HCT116 (cell line): ENCODE results near the gene RPL35.
A peak's percentile ranks its signal among the peaks of the same experiment; 100 is the strongest.

Experiments used
- EGR1 ChIP-seq: IDR thresholded peaks from 2 replicates; pipeline ENCODE4 v1.6.1; 2012; ENCODE audit warnings: low read depth
- ELF1 ChIP-seq: IDR thresholded peaks from 2 replicates; pipeline ENCODE4 v1.6.1; 2012; ENCODE audit warnings: low read depth, borderline replicate concordance
- EZH2 ChIP-seq: fragments of 200-600 bp; sonication (generic); IDR thresholded peaks from 2 replicates; pipeline ENCODE4 v1.6.1; 2017; ENCODE audit warnings: antibody characterized with exemption, mixed run types
- EZH2phosphoT487 ChIP-seq: fragments of 200-600 bp; IDR thresholded peaks from 2 replicates; pipeline ENCODE4 v1.6.1; 2018; ENCODE audit warnings: antibody characterized with exemption, borderline replicate concordance
- JUND ChIP-seq: IDR thresholded peaks from 2 replicates; pipeline ENCODE4 v1.6.1; 2012
- POLR2A ChIP-seq: IDR thresholded peaks from 2 replicates; pipeline ENCODE4 v1.7.0; 2011; ENCODE audit warnings: borderline replicate concordance; ENCODE audit not compliant: insufficient read depth, insufficient read length; ENCODE audit errors: extremely low read depth
- POLR2AphosphoS5 ChIP-seq: IDR thresholded peaks from 2 replicates; pipeline ENCODE4 v1.6.1; 2011; ENCODE audit warnings: mild to moderate bottlenecking, low read depth, low read length, moderate library complexity
- RAD21 ChIP-seq: IDR thresholded peaks from 2 replicates; pipeline ENCODE4 v1.6.1; 2012; ENCODE audit warnings: low read depth, mild to moderate bottlenecking
- SIN3A ChIP-seq: IDR thresholded peaks from 2 replicates; pipeline ENCODE4 v1.6.1; 2012; ENCODE audit warnings: low read depth
- TF ChIP-seq, protein P1 (sequence below), 3 experiments: fragments of 200-600 bp in 1 of 3; sonication (generic) in 1 of 3; IDR thresholded peaks in 2 of 3; conservative IDR thresholded peaks in 1 of 3; 2 replicates each; pipeline ENCODE4 v1.5.1; 2012 to 2017; ENCODE audit warnings: low read depth in 2 of 3, low read length in 2 of 3, antibody characterized with exemption in 1 of 3, borderline replicate concordance in 1 of 3, control low read depth in 1 of 3, mild to moderate bottlenecking in 1 of 3, mixed read lengths in 1 of 3, mixed run types in 1 of 3, moderate library complexity in 1 of 3; ENCODE audit not compliant: insufficient read depth in 1 of 3
- TF ChIP-seq, protein P2 (sequence below): IDR thresholded peaks from 2 replicates; pipeline ENCODE4 v1.6.1; 2012; ENCODE audit warnings: low read depth
- TF ChIP-seq, protein P3 (sequence below): IDR thresholded peaks from 2 replicates; pipeline ENCODE4 v1.6.1; 2012

DNA sequence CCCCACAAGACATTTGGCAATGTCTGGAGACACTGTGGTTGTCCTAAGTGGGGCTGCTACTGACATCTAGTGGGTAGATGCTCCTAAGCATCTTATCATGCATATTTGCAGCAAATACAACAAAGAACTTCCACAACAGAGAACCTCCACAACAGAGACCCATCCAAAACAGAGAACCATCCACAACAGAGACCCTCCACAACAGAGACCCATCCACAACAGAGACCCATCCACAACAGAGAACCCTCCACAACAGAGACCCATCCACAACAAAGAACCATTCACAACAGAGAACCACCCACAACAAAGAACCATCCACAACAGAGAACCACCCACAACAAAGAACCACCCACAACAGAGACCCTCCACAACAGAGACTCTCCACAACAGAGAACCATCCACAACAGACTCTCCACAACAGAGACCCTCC is 33.0 kb upstream of the RPL35 start:
- TF ChIP-seq, protein P1, sequence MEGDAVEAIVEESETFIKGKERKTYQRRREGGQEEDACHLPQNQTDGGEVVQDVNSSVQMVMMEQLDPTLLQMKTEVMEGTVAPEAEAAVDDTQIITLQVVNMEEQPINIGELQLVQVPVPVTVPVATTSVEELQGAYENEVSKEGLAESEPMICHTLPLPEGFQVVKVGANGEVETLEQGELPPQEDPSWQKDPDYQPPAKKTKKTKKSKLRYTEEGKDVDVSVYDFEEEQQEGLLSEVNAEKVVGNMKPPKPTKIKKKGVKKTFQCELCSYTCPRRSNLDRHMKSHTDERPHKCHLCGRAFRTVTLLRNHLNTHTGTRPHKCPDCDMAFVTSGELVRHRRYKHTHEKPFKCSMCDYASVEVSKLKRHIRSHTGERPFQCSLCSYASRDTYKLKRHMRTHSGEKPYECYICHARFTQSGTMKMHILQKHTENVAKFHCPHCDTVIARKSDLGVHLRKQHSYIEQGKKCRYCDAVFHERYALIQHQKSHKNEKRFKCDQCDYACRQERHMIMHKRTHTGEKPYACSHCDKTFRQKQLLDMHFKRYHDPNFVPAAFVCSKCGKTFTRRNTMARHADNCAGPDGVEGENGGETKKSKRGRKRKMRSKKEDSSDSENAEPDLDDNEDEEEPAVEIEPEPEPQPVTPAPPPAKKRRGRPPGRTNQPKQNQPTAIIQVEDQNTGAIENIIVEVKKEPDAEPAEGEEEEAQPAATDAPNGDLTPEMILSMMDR (IDR thresholded peaks at IDR 0.05 in 2 of 3, conservative IDR thresholded peaks at IDR 0.05 in 1 of 3; ENCODE audit: borderline replicate concordance in 1 of 3, insufficient read depth in 1 of 3, low read depth in 2 of 3, low read length in 2 of 3): peak; percentile 35 to 56 (median 55); a peak in 5 of 6 replicates
- TF ChIP-seq RAD21 (peak; percentile 65), POLR2AphosphoS5 (no peak), POLR2A (no peak), EZH2phosphoT487 (no peak), JUND (no peak), EZH2 (no peak), ELF1 (no peak), EGR1 (no peak), SIN3A (no peak)
- TF ChIP-seq, protein P2, sequence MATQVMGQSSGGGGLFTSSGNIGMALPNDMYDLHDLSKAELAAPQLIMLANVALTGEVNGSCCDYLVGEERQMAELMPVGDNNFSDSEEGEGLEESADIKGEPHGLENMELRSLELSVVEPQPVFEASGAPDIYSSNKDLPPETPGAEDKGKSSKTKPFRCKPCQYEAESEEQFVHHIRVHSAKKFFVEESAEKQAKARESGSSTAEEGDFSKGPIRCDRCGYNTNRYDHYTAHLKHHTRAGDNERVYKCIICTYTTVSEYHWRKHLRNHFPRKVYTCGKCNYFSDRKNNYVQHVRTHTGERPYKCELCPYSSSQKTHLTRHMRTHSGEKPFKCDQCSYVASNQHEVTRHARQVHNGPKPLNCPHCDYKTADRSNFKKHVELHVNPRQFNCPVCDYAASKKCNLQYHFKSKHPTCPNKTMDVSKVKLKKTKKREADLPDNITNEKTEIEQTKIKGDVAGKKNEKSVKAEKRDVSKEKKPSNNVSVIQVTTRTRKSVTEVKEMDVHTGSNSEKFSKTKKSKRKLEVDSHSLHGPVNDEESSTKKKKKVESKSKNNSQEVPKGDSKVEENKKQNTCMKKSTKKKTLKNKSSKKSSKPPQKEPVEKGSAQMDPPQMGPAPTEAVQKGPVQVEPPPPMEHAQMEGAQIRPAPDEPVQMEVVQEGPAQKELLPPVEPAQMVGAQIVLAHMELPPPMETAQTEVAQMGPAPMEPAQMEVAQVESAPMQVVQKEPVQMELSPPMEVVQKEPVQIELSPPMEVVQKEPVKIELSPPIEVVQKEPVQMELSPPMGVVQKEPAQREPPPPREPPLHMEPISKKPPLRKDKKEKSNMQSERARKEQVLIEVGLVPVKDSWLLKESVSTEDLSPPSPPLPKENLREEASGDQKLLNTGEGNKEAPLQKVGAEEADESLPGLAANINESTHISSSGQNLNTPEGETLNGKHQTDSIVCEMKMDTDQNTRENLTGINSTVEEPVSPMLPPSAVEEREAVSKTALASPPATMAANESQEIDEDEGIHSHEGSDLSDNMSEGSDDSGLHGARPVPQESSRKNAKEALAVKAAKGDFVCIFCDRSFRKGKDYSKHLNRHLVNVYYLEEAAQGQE: no peak
- TF ChIP-seq, protein P3, sequence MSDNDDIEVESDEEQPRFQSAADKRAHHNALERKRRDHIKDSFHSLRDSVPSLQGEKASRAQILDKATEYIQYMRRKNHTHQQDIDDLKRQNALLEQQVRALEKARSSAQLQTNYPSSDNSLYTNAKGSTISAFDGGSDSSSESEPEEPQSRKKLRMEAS: no peak
